GM19099 (cell line): ENCODE data around the gene FAHD1.

Source experiments
- POLR2A ChIP-seq: IDR thresholded peaks from 3 replicates; pipeline ENCODE4 v1.6.1; 2011; ENCODE audit warnings: low read depth; ENCODE audit not compliant: insufficient read length; ENCODE audit errors: extremely low read depth

Gene FAHD1

DNA sequence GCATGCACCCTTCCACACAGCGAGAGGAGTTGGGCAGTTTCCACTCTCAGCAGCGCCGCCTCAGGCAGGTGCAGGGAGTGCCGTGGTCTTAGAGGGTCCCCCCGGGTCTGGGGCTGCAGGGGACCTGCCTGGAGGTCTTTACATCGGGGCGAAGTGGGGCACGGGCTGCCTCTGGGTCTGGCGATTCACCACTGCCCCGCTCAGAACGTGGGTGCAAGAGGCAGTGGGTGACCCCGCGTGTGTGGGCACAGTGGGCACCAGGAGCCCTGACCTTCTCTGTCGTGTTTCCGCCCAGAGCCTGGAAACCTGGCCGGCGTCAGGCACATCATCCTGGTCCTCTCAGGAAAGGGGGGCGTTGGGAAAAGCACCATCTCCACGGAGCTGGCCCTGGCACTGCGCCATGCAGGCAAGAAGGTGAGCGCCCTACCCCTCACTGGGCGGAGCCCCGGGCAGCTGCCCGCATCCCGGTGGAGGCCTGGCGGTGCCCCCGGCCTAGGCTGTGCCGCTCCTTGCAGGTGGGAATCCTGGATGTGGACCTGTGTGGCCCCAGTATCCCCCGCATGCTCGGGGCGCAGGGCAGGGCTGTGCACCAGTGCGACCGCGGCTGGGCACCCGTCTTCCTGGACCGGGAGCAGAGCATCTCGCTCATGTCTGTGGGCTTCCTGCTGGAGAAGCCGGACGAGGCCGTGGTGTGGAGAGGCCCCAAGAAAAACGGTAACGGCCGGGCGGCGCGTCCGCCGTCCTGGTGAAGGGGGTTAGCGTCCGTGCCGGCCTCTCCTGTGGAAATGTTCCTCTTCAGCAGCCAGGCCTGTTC lies 40.6 kb upstream of the FAHD1 start:
- TF ChIP-seq POLR2A: no peak

DNA sequence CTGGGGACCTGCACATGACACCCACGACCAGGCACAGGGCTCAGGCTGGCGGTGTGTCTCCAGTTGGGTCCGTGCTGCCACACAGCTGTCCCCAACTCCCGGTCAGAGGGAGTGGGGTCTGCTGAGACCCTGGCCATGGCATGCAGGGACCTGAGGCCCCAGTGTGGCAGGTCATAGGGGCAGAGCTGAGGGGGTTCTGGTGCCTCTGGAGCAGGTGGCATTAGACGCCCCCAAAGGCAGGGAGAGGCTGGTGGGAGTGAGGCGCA lies 40.0 kb upstream of the FAHD1 start:
- TF ChIP-seq POLR2A: no peak

GRCh38 chr16:1787322-1788094 lies 39.5 kb upstream of the FAHD1 start:
- TF ChIP-seq POLR2A: no peak

- TF ChIP-seq POLR2A: no peak
Observed at GRCh38 chr16:1788095-1788707, 38.8 kb upstream of the FAHD1 start.

DNA sequence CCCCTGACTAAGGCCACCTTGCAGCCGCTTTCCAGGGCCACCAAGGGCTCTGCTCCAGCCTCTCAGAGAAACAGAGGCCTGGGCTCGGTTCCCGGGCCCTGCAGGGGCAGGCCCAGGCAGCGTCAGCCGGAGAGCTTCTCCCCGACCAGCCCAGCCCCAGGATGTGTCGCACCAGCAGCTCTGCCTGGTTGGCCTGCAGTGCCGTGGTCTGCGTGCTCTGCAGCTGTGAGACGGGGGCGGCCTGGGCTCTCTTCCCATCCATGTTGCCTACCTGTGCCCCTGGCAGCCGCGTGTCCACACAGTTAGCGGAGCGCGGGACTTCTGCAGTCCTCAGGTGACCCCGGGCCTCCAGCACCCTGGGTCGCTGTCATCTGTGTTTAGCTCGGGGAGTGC lies 38.3 kb upstream of the FAHD1 start:
- TF ChIP-seq POLR2A: no peak

- TF ChIP-seq POLR2A: no peak
Observed at GRCh38 chr16:1789643-1790045, 37.4 kb upstream of the FAHD1 start.

GRCh38 chr16:1790261-1790610 lies 36.8 kb upstream of the FAHD1 start:
- TF ChIP-seq POLR2A: no peak

- no peak for TF ChIP-seq POLR2A
Observed at GRCh38 chr16:1790611-1791255, 36.3 kb upstream of the FAHD1 start.

DNA sequence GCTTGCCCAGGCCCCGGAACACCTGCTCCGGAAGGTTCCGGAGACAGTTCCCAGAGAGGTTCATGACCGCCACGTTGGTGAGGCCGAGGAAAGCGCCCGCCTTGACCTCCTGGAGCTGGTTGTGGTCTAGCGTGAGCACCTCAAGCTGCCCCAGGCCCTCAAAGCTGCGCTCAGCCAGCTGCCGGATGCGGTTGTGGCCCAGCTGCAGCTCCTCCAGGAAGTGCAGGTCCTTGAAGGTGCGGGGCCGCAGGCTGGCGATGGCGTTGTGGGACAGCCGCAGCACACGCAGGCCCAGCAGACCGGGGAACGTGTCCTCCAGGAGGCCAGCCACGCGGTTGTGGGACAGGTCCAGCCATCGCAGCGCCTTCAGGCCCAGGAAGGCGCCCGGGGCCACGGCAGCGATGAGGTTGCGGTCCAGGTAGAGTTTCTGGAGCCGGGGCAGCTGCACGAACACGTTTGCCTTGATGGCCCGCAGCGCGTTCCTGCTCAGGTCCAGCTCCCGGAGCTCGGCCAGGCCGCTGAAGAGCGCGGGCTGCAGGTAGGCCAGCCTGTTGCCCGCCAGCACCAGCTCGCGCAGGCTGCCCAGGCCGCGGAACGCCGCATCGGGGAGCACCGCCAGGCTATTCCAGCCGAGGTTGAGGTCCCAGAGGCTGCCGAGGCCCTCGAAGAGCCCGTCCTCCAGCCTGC lies 35.6 kb upstream of the FAHD1 start:
- no peak for TF ChIP-seq POLR2A

- TF ChIP-seq POLR2A: no peak
Observed at GRCh38 chr16:1791943-1792812, 34.8 kb upstream of the FAHD1 start.

DNA sequence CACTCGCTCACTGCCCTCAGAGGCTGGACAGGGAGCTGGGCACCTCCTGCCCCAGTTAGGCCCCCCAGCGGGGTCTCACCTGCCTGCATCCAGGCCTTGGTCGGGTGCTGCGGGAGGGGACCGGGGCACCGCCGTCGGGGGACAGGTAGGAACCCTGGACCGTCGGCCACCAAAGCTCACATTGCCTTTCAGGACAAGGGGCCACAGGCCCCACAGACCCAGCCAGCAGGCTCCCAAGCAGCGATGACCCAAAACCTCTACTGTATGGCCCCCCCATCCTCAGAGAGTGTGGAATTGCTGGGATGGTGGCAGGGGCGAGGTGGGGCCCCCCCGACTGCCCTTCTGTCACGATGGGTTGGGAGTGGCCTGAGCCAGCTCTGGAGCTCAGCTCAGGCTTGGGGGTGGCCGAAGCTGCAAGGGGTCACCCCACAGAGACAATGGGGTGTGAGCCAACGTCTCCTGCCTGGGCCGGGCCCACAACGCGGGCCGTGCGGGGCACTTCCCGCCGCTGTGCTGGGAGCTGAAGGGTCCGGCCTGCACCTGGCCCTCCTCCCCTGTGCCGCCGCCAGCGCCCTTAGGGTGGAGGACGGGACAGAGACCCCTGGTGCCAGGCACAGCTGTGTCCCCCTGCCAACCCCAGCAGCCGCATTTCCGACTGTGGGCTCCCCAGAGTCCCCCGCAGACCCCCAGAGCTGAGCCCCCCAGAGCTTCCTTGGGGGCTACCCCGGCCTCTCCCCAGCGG lies 34.0 kb upstream of the FAHD1 start:
- no peak for TF ChIP-seq POLR2A

DNA sequence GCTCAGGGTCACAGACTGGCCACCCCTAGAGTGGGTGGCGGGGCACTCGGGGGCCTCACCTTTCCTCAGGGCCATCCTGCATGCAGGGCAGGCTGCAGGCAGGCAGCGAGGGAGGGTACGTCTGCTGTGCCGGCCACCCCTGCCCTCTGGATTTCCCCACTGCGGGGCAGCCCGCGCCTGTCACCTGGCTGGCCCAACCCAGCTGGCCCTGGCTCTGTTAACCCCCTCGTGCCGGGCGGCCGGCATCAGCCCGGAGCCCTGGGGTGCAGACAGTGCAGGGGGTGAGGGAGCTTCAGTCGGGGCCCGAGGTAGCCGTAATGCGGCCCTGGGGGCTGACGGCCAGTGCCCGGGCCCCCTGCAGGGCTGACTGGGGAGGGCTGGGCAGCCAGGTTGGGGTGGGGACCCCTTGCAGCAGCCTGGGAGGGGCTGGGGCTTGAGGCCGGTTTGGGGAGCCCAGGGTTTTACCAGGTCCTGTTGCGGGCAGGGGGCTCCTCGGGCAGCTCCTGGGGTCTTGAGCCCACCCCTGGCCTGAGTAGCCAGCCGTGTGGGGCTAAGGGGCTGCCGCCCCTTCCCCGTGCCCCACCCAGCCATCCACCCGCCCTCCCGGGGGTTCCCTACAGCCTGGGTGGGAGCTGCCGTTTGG lies 33.3 kb upstream of the FAHD1 start, which contains the start of gene IGFALS:
TSS of gene IGFALS (minus strand) at position 128 of the 643 bp plus-strand sequence. CDS start at position 75, 53 bp downstream.
- no peak for TF ChIP-seq POLR2A

GRCh38 chr16:1794221-1794871 lies 32.7 kb upstream of the FAHD1 start:
- no peak for TF ChIP-seq POLR2A
